ENCODE results near the gene TCEANC.

The TCEANC gene

DNA sequence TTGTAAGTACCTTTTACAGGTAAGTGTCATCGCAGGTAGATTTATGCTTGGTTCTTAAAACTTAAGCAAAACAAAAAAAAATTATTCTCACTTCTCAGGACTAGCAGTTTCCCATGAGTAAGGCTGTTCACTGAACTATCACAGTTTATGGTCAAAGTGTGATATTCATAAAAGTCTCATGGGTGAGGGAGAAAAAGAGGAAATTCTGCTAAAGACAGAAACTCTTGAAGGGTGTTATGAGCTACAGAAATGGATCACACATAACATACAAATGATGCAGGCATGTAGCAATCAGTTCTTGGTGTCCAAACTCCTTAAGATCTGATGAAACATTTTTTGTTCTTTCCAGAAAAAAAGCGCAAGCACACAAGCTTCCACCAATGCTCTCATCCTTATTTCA is 44.5 kb downstream of the TCEANC start:
- TF ChIP-seq, protein P1, sequence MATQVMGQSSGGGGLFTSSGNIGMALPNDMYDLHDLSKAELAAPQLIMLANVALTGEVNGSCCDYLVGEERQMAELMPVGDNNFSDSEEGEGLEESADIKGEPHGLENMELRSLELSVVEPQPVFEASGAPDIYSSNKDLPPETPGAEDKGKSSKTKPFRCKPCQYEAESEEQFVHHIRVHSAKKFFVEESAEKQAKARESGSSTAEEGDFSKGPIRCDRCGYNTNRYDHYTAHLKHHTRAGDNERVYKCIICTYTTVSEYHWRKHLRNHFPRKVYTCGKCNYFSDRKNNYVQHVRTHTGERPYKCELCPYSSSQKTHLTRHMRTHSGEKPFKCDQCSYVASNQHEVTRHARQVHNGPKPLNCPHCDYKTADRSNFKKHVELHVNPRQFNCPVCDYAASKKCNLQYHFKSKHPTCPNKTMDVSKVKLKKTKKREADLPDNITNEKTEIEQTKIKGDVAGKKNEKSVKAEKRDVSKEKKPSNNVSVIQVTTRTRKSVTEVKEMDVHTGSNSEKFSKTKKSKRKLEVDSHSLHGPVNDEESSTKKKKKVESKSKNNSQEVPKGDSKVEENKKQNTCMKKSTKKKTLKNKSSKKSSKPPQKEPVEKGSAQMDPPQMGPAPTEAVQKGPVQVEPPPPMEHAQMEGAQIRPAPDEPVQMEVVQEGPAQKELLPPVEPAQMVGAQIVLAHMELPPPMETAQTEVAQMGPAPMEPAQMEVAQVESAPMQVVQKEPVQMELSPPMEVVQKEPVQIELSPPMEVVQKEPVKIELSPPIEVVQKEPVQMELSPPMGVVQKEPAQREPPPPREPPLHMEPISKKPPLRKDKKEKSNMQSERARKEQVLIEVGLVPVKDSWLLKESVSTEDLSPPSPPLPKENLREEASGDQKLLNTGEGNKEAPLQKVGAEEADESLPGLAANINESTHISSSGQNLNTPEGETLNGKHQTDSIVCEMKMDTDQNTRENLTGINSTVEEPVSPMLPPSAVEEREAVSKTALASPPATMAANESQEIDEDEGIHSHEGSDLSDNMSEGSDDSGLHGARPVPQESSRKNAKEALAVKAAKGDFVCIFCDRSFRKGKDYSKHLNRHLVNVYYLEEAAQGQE (IDR thresholded peaks at IDR 0.05; ENCODE audit: insufficient replicate concordance, low read depth): no peak
- TF ChIP-seq, protein P2, sequence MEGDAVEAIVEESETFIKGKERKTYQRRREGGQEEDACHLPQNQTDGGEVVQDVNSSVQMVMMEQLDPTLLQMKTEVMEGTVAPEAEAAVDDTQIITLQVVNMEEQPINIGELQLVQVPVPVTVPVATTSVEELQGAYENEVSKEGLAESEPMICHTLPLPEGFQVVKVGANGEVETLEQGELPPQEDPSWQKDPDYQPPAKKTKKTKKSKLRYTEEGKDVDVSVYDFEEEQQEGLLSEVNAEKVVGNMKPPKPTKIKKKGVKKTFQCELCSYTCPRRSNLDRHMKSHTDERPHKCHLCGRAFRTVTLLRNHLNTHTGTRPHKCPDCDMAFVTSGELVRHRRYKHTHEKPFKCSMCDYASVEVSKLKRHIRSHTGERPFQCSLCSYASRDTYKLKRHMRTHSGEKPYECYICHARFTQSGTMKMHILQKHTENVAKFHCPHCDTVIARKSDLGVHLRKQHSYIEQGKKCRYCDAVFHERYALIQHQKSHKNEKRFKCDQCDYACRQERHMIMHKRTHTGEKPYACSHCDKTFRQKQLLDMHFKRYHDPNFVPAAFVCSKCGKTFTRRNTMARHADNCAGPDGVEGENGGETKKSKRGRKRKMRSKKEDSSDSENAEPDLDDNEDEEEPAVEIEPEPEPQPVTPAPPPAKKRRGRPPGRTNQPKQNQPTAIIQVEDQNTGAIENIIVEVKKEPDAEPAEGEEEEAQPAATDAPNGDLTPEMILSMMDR (IDR thresholded peaks at IDR 0.05; ENCODE audit: insufficient read depth, low read length): no peak
- no peak for TF ChIP-seq POLR2AphosphoS5 (IDR thresholded peaks at IDR 0.05; ENCODE audit: low read depth)
- TF ChIP-seq GABPA (IDR thresholded peaks at IDR 0.05; ENCODE audit: low read depth): no peak
- TF ChIP-seq SPI1 (IDR thresholded peaks at IDR 0.05; ENCODE audit: borderline replicate concordance, low read depth): no peak
- H3K4me3 ChIP-seq (replicated peaks; ENCODE audit: insufficient read depth, low read length): no peak overlapping the region
- H3K27me3 ChIP-seq (ENCODE audit: insufficient read depth, poor library complexity, severe bottlenecking): no peaks in the 10 kb centered on the region
- DNase-seq (ENCODE audit: low read depth in 1 of 2, low spot score in 1 of 2): peak in 1 of 2 experiments; percentile 25
- H3K27ac ChIP-seq (replicated peaks): peak overlapping the region; percentile 20

DNA sequence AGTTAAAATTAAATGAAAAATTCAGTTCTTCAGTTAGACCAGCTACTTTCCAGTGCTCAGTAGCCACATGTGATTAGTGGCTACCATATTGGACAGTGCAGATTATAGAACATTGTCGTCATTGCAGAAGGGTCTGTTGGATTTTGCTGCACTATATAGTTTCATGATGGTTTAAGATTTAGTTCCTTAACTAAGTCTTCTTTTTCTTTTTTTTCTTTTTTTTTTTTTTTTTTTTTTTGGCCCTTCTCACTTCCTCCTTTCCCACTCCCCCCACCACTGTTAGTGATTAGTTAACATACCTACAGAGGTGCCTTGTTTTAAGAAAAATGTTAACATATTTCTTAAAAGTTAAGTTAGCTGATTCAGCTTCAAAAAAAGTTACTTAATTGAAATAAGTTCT is 45.0 kb downstream of the TCEANC start:
- Histone ChIP-seq H3K4me3 (replicated peaks; ENCODE audit: insufficient read depth, low read length) (no peak overlapping the region), H3K27me3 (ENCODE audit: insufficient read depth, poor library complexity, severe bottlenecking) (no peaks in the 10 kb centered on the region), H3K27ac (replicated peaks) (peak overlapping the region; percentile 39; the same call in 1 of the 2 replicates)
- TF ChIP-seq, protein P1 (IDR thresholded peaks at IDR 0.05; ENCODE audit: insufficient replicate concordance, low read depth): no peak
- TF ChIP-seq POLR2AphosphoS5 (IDR thresholded peaks at IDR 0.05; ENCODE audit: low read depth) (no peak), SPI1 (IDR thresholded peaks at IDR 0.05; ENCODE audit: borderline replicate concordance, low read depth) (no peak), GABPA (IDR thresholded peaks at IDR 0.05; ENCODE audit: low read depth) (no peak)
- TF ChIP-seq, protein P2 (IDR thresholded peaks at IDR 0.05; ENCODE audit: insufficient read depth, low read length): no peak
- DNase-seq (ENCODE audit: low read depth in 1 of 2, low spot score in 1 of 2): no peak

DNA sequence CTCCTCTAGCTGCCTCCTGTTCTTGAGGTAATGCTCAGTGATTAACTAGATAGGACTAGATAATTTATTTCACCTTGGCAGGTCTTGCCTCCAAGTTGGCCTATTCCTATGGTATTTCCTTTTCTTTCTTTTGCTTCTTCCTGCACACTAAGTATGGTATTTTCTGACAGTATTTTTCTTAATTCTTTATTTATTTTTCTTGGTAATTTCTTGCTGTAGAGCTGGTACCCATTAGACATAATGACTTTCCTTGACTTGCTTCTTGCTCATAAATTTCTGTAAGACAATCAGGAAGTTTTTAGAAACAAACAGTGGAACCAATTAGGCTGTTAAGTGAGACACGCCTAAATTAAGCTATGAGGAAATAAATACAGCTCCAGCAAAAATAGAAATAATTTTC is 45.5 kb downstream of the TCEANC start:
- Histone ChIP-seq H3K27me3 (ENCODE audit: insufficient read depth, poor library complexity, severe bottlenecking) (no peaks in the 10 kb centered on the region), H3K27ac (replicated peaks) (0 out of 2 replicates have a peak overlapping the region, but pooled peaks have one; percentile 27), H3K4me3 (replicated peaks; ENCODE audit: insufficient read depth, low read length) (no peak overlapping the region)
- TF ChIP-seq, protein P1 (IDR thresholded peaks at IDR 0.05; ENCODE audit: insufficient replicate concordance, low read depth): no peak
- no peak for TF ChIP-seq GABPA (IDR thresholded peaks at IDR 0.05; ENCODE audit: low read depth)
- TF ChIP-seq, protein P2 (IDR thresholded peaks at IDR 0.05; ENCODE audit: insufficient read depth, low read length): no peak
- no peak for TF ChIP-seq POLR2AphosphoS5 (IDR thresholded peaks at IDR 0.05; ENCODE audit: low read depth)
- no peak for TF ChIP-seq SPI1 (IDR thresholded peaks at IDR 0.05; ENCODE audit: borderline replicate concordance, low read depth)
- no peak for DNase-seq (ENCODE audit: low read depth in 1 of 2, low spot score in 1 of 2)

Measured in HL-60 (cell line).